HG03520 (cell line): ENCODE results near the gene CYTH4.
"Not testable (repeated sequence)": the region's sequence is repeated elsewhere in the genome, so short reads cannot be mapped to it uniquely, and the experiment has no call there.

Experiments used
- ATAC-seq: cut with Tn5 transposase; IDR thresholded peaks from one replicate; pipeline ENCODE4 v1.9.1; 2021; ENCODE audit warnings: mild to moderate bottlenecking, moderate library complexity; ENCODE audit not compliant: unreplicated experiment

CYTH4 gene, protein sequence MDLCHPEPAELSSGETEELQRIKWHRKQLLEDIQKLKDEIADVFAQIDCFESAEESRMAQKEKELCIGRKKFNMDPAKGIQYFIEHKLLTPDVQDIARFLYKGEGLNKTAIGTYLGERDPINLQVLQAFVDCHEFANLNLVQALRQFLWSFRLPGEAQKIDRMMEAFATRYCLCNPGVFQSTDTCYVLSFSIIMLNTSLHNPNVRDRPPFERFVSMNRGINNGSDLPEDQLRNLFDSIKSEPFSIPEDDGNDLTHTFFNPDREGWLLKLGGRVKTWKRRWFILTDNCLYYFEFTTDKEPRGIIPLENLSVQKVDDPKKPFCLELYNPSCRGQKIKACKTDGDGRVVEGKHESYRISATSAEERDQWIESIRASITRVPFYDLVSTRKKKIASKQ

DNA sequence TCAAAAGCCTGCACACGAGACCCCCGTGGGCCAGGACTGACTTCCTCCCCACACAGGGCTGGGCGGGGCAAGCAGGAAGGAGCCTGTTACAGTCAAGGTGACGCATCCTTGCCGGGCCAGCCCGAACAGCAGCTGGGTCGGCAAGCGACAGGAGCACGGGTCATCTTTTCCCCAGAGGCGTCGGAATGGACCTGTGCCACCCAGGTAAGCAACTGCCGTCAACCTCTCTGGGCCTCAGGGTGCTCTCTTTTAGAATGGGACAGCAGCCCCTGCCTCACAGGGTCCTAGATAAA lies at the start of gene CYTH4:
Gene CYTH4, plus strand, starts transcription at position 124 of the 293 bp plus-strand sequence. Its CDS starts 62 bp downstream, at position 186.
- no peak for ATAC-seq

DNA sequence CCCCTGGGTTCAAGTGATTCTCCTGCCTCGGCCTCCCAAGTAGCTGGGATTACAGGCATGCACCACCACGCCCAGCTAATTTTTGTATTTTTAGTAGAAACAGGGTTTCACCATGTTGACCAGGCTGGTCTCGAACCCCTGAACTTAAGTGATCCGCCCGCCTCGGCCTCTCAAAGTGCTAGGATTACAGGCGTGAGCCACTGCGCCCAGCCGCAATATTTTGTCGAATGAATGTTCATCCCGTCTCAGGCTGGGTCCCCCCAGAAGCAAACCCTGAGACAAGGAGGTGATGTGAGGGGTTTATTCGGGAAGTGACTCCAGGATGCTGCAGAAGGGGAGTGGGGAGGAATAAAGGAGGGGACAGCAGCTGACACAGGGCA lies 48.9 kb upstream of the CYTH4 start:
- ATAC-seq = not testable (repeated sequence)

DNA sequence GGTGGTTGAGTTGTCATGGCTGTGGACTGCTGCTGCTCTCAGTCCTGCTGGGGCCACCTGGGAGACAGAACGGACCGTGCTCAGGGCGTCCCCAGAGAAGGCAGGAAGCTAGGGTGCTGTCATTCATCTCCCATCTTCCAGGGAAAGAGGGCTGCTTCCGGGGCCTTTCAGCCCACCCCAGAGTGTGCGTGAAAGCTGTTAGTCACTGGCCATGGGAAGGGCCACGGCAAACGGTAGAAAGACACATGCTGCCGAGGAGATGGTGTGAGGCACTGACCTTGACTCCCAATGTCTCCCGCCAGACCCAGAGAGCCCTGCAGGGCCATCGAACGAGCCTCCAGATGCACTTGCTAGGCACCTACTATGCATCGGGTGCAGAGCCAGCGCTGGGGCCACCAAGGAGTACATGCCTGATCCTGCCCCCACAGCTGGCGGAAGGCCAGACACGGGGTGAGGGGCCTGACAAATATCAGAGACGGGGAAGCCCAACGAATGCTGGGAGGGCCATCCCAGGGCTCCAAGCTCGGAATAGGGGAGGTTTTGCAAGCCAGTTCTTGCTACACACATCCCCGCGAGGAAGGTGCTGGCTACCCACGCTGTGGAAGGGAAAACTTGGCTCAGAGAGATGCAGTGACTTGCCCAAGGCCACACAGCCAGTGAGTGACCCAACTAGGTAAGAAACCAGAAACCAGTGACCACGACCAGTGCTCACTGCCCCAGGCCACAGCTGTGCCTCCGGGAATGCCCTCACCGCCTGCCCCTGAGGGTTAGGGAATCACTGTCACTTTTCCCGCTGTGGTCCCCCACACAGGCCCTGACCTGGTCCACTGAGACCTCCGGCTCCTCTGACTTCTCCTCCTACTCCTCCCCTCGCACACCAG lies 48.3 kb upstream of the CYTH4 start:
- ATAC-seq = no peak

DNA sequence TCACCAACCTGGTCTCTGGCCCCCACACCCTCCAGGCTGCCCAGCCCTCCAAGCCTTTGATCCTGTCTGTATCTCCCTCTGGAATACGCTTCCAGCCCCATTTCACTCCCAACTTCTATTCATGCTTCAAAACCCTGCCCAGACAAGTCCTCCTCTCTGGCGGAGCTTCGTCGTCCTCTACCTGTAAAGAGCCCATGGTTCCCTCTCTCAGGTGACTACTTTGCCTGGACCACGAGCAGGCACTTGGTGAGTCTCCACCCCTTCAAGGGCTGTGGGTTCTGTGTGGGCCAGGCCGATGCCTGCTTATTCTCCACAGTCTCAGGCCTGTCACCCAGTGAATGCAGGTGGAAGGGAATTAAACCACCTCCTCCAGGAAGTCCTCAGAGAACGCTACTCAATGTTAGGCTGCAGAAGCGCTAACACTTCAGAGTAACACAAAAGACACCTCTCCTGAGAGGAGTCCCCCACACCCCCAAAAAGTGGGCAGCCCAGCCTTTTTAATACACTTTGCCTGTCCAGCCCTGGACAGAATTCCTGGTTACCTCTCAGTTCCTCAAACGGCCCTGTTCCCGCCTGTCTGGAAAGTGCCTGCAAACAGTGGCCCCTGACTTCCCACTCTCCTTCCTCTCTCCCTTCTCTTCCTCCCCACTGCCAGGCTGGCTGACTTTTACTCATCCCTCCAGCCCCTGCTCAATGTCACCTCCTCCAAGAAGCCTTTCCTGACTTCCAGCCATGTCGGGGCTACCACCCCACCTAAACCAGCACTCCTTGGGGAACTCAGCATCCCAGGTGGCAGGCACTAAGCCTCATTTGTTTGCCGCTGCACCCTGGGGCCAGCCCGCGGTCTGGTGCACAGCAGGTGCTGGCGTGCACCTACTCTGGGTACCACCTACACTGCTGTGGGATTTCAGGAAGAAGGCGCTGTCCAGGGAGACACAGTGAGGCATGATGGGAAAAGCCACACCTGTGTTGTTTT lies 47.3 kb upstream of the CYTH4 start:
- no peak for ATAC-seq

DNA sequence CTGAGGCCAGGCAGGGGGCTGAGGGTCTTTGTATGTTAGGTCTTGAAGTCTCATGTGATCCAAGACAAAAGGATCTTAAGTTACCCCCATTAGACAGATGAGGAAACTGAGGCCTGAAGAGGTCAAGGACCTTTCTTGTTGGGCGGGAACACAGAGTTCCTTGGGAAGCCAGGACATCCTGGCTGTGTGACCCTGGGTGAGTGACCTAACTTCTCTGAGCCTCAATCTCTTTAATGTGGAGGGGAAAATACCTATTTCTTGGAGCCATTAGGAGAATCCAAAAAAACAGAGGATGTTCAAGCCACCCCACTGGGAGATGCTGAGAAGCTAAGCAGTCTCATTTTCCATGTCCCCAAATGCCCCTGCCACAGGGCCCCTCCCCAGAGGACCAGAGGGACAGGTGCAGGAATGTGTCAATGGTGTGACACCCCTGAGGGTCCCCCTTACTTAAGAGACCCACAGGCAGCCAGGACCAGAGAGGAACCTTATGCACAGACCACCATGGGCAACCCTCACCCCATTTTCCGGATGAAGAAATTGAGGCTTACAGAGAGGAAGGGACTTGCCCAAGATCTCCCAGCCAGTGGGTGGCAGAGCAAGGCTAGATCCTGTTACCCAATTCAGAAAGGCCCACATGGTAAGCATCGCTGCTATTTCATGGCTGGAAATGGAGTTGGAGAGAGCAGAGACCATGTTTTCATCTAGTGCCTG lies 46.3 kb upstream of the CYTH4 start:
- no peak for ATAC-seq

DNA sequence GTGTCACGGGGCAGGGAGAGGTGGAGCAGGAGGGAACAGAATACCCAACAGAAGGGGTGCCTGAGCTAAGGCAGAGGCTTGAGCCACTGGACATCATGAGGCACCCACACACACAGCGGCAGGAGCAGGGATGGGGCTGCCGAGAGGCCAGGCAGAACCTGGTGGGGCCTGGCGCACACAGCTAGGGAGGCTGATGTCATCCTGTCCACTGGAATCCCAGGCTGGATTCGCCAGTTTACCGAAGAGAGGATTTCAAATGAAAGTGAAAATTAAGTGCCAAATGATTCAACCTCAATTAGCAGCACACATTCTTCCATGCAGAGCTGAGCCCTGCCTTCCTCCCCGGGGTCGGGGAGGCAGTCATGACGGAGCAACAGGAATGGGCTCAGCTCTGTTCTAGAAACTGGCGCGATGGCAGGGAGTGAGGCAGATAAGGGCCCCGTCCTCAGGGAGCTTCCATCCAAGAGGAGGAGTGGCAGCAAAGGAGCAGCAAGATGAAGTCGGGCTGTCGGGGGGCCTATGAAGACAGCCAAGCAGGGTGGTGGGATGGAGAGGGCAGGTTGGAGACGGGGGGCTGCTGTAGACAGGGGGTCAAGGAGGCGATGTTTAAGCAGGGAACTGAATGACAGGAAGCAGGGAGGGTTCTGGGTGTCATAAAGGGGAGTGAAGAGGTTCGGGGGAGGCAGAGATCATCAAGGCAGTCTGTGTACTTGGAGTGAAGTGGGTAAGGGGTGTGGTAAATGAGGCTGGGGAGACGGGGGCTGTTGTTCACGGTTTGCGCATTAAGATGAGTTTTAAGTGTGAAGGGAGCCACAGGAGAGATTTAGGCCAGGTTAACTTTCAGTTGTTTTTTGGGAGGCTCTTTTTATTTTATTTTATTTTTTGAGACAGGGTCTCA lies 44.7 kb upstream of the CYTH4 start:
- ATAC-seq = no peak

DNA sequence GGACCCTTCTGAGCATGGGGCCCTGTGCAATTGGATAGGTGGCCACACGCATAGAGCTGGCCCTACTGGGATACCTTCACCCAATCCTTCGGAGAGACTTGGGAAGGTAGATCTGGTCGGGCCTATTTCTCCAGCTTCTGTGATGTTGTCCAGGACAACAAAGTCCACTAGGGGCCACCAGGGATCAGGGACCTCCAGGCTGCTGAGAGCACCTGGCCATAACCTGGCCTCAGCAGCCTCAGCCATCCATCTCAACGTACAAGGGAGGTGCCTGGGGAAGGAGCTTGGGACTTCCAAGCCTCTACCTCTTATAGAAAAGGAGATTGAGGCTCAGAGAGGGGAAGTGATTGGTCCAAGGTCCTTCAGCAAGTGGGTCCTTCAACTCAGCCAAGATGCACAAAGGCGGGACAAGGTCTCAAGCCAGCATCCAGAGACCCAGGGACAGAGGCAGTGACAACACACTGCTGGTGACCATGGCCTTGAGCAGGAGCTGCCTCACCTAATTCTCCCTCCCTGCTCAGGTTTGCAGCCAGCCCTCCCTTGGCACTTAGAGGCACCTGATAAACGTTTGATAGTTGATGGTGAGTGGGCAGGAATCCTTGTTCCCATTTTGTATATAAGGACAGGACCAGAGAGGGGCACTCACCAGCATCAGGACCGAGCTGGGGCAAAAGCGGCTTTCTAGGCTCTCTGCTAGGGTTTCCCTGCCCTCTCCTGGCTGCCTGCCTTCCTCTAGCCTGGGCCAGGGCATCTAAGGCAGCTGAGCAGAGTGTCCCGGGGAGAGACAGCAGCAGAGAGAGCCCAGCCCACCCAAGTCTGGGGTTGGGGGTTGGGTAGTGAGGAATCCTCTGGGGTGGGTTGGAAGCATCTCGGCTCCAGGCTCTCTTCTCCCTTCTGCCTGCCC lies 42.7 kb upstream of the CYTH4 start:
- ATAC-seq = no peak

DNA sequence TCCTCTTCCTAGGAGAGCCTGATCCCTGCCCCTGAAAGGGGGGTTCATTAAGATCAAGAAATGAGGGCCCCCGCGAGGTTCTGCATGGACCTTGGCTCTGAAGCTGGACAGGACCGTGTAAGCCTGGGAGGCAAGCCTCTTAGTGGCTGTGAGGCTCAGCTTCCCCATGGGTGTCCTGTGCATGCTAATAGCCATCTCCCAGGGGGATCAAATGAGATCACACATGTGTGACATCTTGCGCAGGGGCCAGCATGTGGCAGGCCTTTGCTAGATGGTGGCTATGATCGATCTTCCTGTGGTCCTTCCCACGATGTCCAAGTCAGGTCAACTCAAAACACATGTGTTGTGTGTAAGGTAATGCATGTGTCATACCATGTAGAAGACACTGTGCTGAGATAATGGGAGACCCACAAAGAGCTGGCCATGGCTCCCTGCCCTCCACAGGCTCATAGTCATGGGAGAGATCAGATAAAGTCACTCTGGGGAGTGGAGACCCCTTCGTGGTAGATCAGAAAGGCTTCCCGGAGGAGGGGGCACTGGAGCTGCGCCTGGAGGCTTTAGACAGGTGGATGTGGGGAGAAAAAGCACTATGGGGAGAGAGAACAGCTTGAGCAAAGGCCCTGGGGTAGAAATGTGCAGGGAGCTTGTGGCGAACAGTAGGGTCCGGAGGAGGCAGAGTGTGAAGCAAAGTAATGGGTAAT lies 41.9 kb upstream of the CYTH4 start:
- ATAC-seq = no peak

DNA sequence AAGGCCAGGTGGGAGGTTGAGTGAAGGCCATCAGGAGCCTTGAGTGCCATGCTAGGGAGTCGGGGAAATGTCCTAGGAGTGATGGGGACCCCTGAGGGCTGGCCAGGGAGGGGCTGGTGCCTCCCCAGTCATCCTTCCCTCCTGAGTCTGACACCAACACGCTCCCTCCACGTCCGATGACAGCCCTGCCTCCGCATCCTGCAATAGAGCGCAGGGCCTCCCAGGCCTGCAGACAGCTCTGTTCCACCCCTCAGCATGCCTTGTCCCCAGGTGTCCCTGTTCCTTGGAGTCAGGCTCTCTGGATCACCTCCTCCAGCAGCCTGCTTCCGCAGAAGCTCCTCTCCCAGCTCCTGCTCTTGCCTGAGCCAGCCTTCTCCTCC lies 41.4 kb upstream of the CYTH4 start:
- ATAC-seq = no peak

DNA sequence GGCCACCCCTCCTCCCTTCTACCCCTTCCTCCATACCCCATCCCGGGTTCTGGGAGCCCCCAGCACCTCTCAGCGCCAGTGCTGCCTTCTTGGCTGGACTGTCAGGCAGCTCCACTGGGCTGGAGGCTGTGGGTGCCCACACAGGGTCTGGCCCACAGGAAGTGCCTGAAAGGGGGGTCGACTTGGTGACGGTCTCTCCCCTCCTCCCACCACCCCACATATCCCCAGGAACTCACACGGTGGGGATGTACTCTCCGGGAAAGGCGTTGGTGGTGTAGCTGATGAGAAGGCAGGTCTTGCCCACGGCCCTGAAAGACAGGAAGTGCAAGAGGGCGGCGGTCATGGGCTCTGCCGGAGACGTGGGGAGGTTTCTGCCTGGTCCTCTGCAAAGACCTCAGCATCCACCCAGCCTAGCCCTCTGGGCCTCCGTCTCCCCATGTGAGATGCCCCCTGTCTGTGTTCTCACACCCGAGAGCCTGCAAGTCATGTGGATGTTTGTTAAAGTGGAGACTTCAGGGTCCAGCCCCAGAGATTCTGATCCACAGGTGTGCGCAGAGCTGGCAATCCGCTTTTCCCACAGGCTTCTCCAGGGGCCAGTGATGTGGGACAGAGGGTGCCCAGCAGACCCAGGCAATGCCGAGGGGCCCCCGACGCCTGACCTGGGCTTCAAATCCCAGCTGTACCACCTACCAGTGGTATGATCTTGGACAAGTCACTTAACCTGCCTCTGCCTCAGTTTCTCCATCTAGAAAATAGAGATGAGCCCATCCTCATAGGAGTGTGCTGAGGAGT lies 40.8 kb upstream of the CYTH4 start:
- no peak for ATAC-seq

DNA sequence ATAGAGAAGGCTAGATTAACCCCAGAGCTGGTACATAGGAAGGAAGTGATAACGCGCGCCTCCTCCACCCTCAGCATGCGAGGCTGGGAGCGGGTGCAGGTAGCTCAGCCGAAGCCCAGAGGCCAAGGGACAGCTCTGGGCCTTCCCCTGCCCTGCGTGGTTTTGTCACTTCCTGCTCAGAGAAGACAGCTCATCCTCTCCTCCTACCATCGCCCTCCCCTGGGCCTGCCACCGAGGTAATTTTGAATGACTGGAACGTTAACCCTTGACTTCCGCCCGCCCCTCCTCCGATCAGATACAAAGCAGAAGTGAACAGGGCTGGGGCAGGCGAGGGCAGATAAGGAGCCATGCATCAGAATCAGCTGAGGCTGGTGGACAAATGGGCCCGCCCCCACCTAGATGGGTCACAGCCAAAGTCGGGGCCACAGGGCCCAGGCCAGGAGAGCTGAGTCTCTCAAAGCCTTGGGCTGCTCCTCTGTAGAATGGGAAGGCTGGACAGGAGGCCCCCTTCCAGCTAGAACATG lies 39.9 kb upstream of the CYTH4 start:
- ATAC-seq = peak; percentile 46

DNA sequence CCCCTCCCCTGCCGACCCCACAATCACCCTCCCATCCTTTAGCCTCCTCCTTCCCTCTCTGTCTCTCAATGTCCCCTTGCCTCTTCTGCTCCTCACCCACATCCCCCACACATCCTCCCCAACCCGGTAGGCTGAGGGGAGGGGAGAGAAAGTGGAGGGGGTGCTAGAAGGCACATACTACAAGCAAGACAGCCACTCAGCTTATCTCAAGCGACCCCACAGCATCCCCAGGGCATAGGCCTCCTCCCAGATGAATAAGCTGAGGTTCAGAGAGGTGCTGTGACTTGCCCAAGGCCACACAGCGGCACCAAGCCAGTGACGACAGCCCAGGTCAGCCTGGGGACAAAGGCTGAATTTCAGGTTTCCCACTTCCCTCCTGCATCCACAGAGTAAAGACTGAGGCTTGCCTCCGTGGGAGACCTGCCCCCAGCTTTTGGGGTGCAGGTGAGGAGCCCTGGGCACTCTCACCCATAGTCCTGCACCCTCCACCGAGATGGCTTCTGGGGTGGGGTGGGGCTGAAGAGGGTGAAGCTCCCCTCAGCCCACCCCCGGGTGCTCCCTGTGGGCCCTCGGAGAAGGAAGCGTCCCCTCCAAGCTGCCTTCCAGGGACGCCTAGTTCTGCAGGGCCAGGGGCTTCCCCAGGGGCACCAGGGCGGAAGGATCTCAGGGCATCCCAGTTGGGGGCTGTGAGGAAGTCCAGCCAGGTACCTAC lies 38.8 kb upstream of the CYTH4 start:
- no peak for ATAC-seq

DNA sequence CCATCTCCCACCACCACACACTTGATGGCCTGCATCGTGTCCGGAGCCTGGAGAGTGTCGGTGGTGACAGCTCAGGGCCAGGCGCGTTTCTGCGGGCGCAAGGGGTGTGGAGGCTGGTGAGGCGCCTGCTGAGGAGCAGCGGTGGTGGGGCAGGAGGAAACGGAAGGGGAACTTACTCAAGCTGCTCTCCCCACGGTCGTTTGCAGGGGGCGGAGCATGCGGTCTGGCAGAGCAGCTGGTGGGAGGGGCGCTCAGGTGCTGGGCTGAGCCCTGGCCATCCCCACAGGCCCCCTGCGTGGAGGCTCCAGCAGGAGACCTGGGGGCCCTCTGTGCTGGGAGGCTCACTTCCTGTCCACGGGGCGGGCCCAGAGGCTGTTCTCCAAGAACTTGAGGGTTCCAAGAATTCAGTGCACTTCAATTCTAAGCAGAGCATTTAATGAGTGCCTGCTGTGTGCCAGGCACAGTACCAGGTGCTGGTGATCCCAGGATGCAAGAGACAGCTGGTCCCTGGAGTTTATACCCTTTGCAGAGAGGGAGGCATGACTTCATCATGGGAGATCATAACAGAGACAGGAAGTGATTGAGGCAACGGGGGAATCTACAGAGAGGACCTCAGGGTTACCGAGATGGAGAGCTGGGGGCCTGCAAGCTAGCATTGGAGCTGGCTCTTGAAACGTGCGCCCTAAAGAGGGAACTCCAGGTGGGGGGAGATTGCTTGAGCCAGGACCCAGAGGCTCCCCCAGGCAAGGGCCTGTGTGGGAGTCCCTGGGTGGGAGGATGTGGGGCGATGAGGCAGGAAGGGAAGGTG lies 38.0 kb upstream of the CYTH4 start, which contains the start of gene RAC2:
Gene RAC2, minus strand, starts transcription at position 156 of the 808 bp plus-strand sequence. Its CDS starts 121 bp downstream, at position 35.
- ATAC-seq = peak; percentile 38

DNA sequence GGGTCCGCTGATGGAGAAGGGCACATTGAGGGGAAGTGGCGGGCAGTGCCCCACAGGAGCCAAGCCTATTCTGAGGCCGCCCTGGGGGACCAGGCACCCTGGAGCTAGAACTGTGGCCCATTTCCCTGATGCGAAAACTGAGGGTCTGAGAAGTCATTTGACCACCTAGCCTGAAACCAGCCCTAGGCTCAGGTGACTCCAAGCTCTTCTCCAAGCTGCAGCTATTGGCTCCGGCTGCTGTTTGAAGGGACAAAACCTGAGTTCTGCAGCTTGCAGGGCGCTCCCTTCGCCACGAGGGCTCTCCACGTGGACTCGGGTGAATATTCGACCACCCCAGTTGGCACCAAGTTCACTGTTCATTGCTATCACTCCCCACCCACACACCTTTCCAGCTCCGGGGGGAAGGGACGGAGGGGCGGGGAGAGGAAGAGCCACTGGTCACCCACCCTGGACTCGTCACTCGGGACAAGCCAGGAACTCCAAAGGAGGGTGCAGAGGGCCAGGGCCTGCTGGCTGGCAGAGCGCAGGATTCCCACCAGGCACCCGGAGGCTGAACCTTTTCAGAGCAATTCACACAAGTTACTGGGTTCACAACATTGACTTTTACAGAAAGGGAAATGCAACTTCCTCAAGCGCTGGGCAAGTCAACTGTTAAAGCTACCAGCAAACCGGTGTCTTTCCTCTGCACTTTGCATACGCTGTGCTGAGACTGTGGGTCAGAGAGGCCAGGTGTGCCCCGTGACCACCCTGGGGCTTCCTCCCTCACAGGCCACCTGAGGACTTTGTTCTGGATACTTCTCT lies 37.2 kb upstream of the CYTH4 start:
- no peak for ATAC-seq
